ENCODE results near the gene PYM1. TPM values are rescaled to one million over a fixed set of nuclear protein-coding genes. Genes with fewer than 3 reads are reported as not detected.

Gene PYM1
- total RNA-seq, 1 donor from 2014 or later: 14.8 TPM

DNA sequence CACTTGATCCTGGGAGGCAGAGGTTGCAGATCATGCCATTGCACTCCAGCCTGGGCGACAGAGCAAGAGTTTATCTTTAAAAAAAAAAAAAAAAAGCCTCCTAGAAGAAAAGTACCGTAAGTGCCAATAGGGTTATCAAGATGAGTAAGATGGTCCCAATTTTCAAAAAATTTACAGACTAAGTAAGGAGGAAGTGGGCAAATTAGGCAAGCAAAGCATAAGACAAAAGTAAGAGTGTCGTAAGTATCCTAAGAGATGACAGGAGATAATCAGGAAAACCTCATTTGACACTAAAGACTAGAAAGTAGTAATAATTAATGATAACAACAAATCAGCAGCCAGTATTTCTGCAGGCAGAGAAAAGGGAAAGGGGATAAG is 12.2 kb downstream of the PYM1 start:
- intact Hi-C loops (cut with micrococcal nuclease): no loop called here
- no peaks in the 10 kb centered on the region for H3K27me3 ChIP-seq (ENCODE audit: low read depth)
- DNase-seq: no peak
- peaks cover 29% of the 10 kb centered on the region for H3K4me1 ChIP-seq
- H3K36me3 ChIP-seq: peaks cover 6% of the 10 kb centered on the region
- no peak overlapping the region for H3K27ac ChIP-seq (replicated peaks)
- no peaks in the 10 kb centered on the region for H3K9me3 ChIP-seq (replicated peaks)
- no peak overlapping the region for H3K4me3 ChIP-seq
- no peak for TF ChIP-seq CTCF (IDR thresholded peaks at IDR 0.05; ENCODE audit: borderline replicate concordance)

- no peaks in the 10 kb centered on the region for H3K27me3 ChIP-seq (ENCODE audit: low read depth)
- intact Hi-C loops (cut with micrococcal nuclease): no loop called here
- no peak overlapping the region for H3K4me3 ChIP-seq
- H3K27ac ChIP-seq (replicated peaks): peak overlapping the region; percentile 28
- H3K36me3 ChIP-seq: peaks cover 6% of the 10 kb centered on the region
- TF ChIP-seq CTCF (IDR thresholded peaks at IDR 0.05; ENCODE audit: borderline replicate concordance): no peak
- H3K9me3 ChIP-seq (replicated peaks): no peaks in the 10 kb centered on the region
- H3K4me1 ChIP-seq: peaks cover 39% of the 10 kb centered on the region
- DNase-seq: no peak
These were observed 14.8 kb downstream of the PYM1 start for GRCh38 chr12:55912908-55913307.

DNA sequence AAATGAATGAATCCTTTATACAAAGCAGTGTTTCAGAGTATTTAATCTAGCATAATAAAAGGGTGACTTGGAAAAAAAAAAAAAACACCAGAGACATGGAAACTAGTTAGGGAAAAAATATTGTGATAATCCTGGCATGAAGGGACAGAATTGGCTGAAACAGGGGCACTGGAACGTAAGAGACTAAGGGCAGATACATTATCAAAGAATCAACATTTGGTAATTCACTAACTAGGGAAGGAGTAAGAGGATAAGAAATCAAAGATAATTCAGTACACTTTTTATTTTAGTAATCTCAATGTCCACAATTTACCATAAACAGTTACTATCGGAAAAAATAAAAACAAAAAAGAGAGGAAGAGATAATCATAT is 18.2 kb downstream of the PYM1 start:
- Histone ChIP-seq H3K4me1 (peaks cover 29% of the 10 kb centered on the region), H3K27me3 (ENCODE audit: low read depth) (no peaks in the 10 kb centered on the region), H3K9me3 (replicated peaks) (no peaks in the 10 kb centered on the region), H3K4me3 (no peak overlapping the region), H3K36me3 (no peaks in the 10 kb centered on the region), H3K27ac (replicated peaks) (peak overlapping the region; percentile 51)
- no peak for TF ChIP-seq CTCF (IDR thresholded peaks at IDR 0.05; ENCODE audit: borderline replicate concordance)
- intact Hi-C loops (cut with micrococcal nuclease): no loop called here
- DNase-seq: no peak

- Histone ChIP-seq H3K27me3 (ENCODE audit: low read depth) (no peaks in the 10 kb centered on the region), H3K27ac (replicated peaks) (peak overlapping the region; percentile 51), H3K36me3 (no peaks in the 10 kb centered on the region), H3K4me1 (peaks cover 29% of the 10 kb centered on the region), H3K4me3 (no peak overlapping the region), H3K9me3 (replicated peaks) (no peaks in the 10 kb centered on the region)
- no peak for DNase-seq
- intact Hi-C loops (cut with micrococcal nuclease): no loop called here
- no peak for TF ChIP-seq CTCF (IDR thresholded peaks at IDR 0.05; ENCODE audit: borderline replicate concordance)
These were observed 18.8 kb downstream of the PYM1 start for GRCh38 chr12:55908726-55909512.

- H3K27me3 ChIP-seq (ENCODE audit: low read depth): no peaks in the 10 kb centered on the region
- H3K27ac ChIP-seq (replicated peaks): no peak overlapping the region
- H3K9me3 ChIP-seq (replicated peaks): no peaks in the 10 kb centered on the region
- TF ChIP-seq CTCF (IDR thresholded peaks at IDR 0.05; ENCODE audit: borderline replicate concordance): no peak
- H3K36me3 ChIP-seq: peaks cover 21% of the 10 kb centered on the region
- intact Hi-C loops (cut with micrococcal nuclease): no loop called here
- DNase-seq: no peak
- H3K4me1 ChIP-seq: peaks cover 17% of the 10 kb centered on the region
- no peak overlapping the region for H3K4me3 ChIP-seq
These were observed 21.6 kb downstream of the PYM1 start for GRCh38 chr12:55906056-55906455.
